OCI-LY7 (cell line): ENCODE measurements around the gene IRX5.

Source experiments
- EZH2phosphoT487 ChIP-seq: fragments of 200-600 bp; sonication (generic); IDR thresholded peaks from 2 replicates; pipeline ENCODE4 v1.6.1; 2018; ENCODE audit warnings: low read depth, borderline replicate concordance, mild to moderate bottlenecking, mixed run types, antibody characterized with exemption, low read length, moderate library complexity, mixed read lengths
- TF ChIP-seq, protein P1 (sequence below): fragments of 200-600 bp; sonication (generic); conservative IDR thresholded peaks from 2 replicates; pipeline ENCODE4 v1.5.1; 2014; ENCODE audit warnings: mild to moderate bottlenecking, antibody characterized with exemption, low read length, moderate library complexity, mixed read lengths

DNA sequence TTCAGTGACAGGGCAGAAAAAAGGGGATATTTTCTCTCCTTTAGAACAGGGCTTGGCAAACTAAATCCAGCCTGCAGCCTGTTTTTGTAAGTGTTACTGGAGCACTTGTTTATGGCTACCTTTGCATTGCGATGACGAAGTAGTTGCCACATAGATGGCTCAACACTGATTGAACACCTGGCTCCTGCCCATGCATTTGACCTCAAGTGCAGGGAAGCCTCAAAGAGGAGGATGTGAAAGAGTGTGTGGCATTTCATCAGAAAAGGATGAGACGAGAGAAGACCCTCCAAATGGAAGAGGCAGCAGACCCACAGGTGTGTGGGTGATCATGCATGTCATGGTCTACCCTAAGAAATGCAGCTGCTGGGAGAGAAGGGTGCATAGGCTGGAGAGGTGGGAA is 32.7 kb upstream of the IRX5 start:
- TF ChIP-seq, protein P1, sequence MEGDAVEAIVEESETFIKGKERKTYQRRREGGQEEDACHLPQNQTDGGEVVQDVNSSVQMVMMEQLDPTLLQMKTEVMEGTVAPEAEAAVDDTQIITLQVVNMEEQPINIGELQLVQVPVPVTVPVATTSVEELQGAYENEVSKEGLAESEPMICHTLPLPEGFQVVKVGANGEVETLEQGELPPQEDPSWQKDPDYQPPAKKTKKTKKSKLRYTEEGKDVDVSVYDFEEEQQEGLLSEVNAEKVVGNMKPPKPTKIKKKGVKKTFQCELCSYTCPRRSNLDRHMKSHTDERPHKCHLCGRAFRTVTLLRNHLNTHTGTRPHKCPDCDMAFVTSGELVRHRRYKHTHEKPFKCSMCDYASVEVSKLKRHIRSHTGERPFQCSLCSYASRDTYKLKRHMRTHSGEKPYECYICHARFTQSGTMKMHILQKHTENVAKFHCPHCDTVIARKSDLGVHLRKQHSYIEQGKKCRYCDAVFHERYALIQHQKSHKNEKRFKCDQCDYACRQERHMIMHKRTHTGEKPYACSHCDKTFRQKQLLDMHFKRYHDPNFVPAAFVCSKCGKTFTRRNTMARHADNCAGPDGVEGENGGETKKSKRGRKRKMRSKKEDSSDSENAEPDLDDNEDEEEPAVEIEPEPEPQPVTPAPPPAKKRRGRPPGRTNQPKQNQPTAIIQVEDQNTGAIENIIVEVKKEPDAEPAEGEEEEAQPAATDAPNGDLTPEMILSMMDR = no peak
- no peak for TF ChIP-seq EZH2phosphoT487
